Central memory CD8-positive, alpha-beta T cell (primary cell): ENCODE data around the gene CITED1.

Source experiments
- ATAC-seq: fragments of 150-1000 bp; cut with Tn5 transposase; replicated peaks from 2 replicates; pipeline ENCODE4 v1.10.0; 2022; ENCODE audit warnings: mild to moderate bottlenecking, moderate FRiP score, moderate number of reproducible peaks; ENCODE audit not compliant: poor library complexity, severe bottlenecking; ENCODE audit errors: extremely low read depth
- DNase-seq, 2 donors: peaks; one replicate each; pipeline ENCODE4 v3.0.0; 2021; ENCODE audit warnings: low spot score in 2 of 2
- H3K27ac Mint-ChIP-seq: one replicate; pipeline ENCODE4 v1.8.0; 2022; ENCODE audit warnings: low read depth, mild to moderate bottlenecking, moderate library complexity, mixed read lengths
- H3K27me3 Mint-ChIP-seq: one replicate; pipeline ENCODE4 v1.8.0; 2022; ENCODE audit warnings: mixed read lengths
- H3K36me3 Mint-ChIP-seq: one replicate; pipeline ENCODE4 v1.8.0; 2022; ENCODE audit warnings: mild to moderate bottlenecking, moderate library complexity, mixed read lengths; ENCODE audit not compliant: insufficient read depth
- H3K4me1 Mint-ChIP-seq: one replicate; pipeline ENCODE4 v1.8.0; 2022; ENCODE audit warnings: mixed read lengths
- H3K4me3 Mint-ChIP-seq: one replicate; pipeline ENCODE4 v1.8.0; 2022; ENCODE audit warnings: mild to moderate bottlenecking, moderate library complexity, mixed read lengths
- H3K9me3 Mint-ChIP-seq: one replicate; pipeline ENCODE4 v1.8.0; 2022; ENCODE audit warnings: mixed read lengths

CITED1 gene

DNA sequence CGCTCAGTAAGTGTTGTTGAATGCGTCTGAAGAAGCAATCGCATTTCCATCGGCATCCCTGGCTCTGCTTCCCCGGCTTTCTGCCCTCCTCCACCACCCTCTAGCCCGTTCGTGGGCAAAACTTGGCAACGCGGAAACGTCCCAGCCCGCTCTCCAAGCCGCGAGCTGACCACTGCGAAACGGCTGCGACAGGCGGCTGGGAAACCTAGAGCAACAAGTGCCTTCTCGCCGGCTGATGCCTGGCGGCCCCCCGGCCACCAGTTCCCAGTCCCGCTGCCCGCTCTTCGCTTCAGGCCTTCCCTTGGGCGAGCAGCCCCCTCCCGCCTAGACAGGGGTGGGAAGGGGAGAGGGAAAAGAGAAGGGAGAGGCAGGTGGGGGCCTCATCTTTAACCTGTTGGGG lies 837 bp downstream of the CITED1 start:
- Mint-ChIP-seq H3K27ac (no peak overlapping the region), H3K9me3 (no peaks in the 10 kb centered on the region), H3K4me3 (peak overlapping the region; percentile 78), H3K4me1 (peaks cover 19% of the 10 kb centered on the region), H3K36me3 (no peaks in the 10 kb centered on the region), H3K27me3 (peaks cover 76% of the 10 kb centered on the region)
- DNase-seq, result no peak
- no peak for ATAC-seq

DNA sequence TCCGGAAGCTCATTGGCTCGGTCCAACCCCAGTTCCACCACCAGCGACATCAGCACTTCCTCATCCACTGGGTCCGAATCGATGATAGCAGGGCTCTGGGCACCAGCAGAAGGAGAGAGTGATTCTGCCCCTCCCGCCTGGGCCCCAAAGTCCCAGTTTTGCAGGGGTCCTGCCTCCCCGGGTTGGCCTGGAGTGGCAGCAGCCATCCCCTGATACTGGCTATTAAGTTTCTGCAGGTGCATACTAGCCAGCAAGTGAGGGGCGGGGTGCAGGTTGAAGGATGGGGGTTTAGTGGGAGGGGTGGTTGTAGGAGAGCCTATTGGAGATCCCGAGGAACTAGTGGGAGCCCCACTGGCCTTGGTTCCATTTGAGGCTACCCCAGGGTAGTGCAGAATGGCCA lies 3.9 kb downstream of the CITED1 start:
- no peak for ATAC-seq
- no peak overlapping the region for H3K4me3 Mint-ChIP-seq
- H3K27ac Mint-ChIP-seq, result no peak overlapping the region
- no peak for DNase-seq
- no peaks in the 10 kb centered on the region for H3K9me3 Mint-ChIP-seq
- H3K27me3 Mint-ChIP-seq, result peaks cover 87% of the 10 kb centered on the region
- H3K36me3 Mint-ChIP-seq, result no peaks in the 10 kb centered on the region
- peaks cover 1% of the 10 kb centered on the region for H3K4me1 Mint-ChIP-seq

DNA sequence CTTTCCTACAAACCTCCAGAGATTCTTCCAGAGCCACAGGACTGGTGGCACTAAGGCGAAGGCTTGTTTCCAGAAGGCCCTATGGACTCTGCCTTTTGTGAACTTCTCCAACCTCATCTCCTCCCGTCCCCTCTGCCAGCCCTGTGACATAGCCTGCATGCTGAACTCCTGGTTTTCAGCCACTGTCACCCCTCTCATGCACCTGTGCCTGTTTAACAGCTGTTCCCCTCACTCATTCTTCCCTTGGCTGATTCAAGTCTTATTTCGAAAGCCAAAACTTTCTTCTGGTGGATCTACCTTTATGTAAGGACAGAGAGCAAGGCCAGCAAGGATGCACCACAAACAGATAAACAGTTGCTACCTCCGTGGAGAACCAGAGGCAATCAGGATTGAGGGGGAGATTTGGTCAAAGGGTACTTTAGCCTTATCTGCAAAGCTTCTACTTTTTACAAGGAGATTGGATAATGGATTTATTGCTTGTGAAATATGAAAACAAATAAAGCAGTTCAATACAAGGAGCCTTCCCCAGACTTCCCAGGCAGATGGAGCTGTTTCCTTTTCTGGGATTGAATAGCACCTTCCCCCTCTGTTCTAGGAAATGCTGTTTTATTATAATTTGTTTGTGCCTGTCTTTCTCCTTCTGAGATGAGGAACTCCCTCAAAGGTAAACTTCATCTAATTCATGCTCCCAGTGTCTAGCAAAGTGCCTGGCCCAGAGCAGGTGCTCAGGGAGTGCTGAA lies 5.7 kb downstream of the CITED1 start:
- Mint-ChIP-seq H3K4me1 (no peaks in the 10 kb centered on the region), H3K9me3 (no peaks in the 10 kb centered on the region), H3K4me3 (no peak overlapping the region), H3K27me3 (peaks cover 93% of the 10 kb centered on the region), H3K27ac (no peak overlapping the region), H3K36me3 (no peaks in the 10 kb centered on the region)
- DNase-seq, result no peak
- ATAC-seq, result no peak

DNA sequence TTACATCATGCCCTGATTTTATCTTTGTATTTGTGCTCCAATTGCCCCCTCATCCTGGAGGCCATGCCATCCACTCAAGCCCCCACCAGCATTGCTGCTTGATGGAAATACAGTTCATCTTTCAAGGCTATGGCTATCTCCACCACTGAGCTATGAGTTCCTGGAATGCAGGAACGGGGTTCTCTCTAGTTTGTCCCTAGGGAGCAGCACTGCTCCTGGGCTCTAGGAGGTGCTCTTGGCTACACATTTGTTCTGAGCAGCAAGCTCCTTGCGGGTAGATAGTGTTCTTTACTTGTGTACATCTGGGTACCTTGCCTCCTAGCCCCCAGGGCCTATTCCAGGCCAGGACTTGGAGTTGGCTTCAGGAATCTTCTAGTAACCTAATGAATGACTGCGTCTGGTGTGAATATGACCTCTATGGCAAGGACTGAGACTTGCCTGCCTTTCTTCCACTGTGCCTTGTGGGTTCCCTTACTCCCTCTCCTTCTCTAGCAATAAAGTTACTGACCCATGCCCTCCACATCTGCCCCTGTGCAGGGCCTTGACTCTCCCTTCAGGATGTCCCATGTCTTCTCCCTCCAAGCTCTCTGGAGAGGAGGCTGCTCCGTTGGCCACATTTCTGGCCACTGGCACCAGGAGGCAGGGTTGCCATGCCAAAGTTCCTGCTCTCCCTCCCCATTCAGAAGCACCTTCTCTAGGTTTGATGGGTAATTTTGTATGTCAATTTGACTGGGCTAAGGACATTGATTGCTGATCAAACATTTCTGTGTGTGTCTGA lies 7.6 kb downstream of the CITED1 start:
- no peaks in the 10 kb centered on the region for H3K4me1 Mint-ChIP-seq
- H3K4me3 Mint-ChIP-seq, result no peak overlapping the region
- no peaks in the 10 kb centered on the region for H3K36me3 Mint-ChIP-seq
- H3K27me3 Mint-ChIP-seq, result peaks cover 78% of the 10 kb centered on the region
- H3K9me3 Mint-ChIP-seq, result no peaks in the 10 kb centered on the region
- no peak overlapping the region for H3K27ac Mint-ChIP-seq
- DNase-seq (no peak), ATAC-seq (no peak)

DNA sequence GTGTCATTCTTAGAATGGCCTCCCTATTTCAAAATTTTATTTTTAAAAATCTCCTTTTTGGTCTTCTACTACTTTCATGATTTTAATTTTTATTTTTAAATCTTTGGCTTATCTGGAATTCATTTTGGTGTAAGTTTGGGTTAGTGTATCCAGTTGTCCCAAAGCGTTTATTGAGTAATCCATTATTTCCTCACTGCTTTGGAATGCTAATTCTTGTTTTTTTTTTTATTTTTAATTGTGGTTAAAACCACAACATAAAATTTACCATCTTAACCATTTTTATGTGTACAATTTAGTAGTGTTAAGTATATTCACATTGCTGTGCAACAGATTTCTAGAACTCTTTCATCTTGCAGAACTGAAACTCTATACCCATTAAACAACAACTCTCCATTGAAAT lies 8.7 kb downstream of the CITED1 start:
- DNase-seq, result no peak
- H3K4me3 Mint-ChIP-seq, result no peak overlapping the region
- H3K27ac Mint-ChIP-seq, result no peak overlapping the region
- H3K9me3 Mint-ChIP-seq, result no peaks in the 10 kb centered on the region
- ATAC-seq, result no peak
- peaks cover 78% of the 10 kb centered on the region for H3K27me3 Mint-ChIP-seq
- no peaks in the 10 kb centered on the region for H3K4me1 Mint-ChIP-seq
- no peaks in the 10 kb centered on the region for H3K36me3 Mint-ChIP-seq

DNA sequence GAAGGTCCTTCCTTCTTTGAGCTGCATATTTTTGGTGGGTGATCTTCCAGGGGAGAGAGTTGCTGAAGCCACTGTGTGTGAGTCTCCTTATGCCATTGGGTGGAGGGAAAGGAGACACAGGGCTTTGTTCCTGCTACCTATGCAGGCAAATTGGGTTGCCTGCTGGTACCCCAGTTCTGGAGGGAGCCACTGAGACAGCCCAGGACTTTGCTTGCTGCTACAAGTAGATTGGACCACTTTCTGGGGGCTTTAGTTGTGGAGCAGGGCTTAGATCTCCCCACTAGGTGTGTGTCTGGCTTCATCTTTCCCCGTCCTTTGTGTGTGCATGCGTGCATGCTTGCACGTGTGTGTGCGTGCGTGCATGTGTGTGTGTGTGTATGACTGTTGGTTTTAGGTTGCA lies 10.0 kb downstream of the CITED1 start:
- H3K36me3 Mint-ChIP-seq, result no peaks in the 10 kb centered on the region
- peaks cover 69% of the 10 kb centered on the region for H3K27me3 Mint-ChIP-seq
- no peaks in the 10 kb centered on the region for H3K9me3 Mint-ChIP-seq
- H3K27ac Mint-ChIP-seq, result no peak overlapping the region
- no peaks in the 10 kb centered on the region for H3K4me1 Mint-ChIP-seq
- DNase-seq (no peak), ATAC-seq (no peak)
- H3K4me3 Mint-ChIP-seq, result no peak overlapping the region

DNA sequence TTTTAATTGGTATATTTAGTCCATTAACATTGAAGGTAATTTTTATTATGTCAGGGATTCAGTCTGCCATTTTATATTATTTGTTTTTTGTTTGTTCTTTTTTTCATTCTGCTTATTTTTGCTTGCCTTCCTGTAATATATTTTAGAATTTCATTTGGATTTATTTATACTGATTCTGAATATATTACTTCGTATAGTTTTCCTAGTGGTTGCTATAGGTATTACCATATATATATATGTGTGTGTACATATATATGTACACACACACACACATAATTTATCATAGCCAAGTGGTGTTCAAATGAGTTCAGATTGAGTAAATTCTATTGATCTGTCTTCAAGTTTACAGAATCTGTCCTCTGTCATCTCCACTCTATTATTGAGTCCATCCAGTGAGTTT lies 11.2 kb downstream of the CITED1 start:
- no peaks in the 10 kb centered on the region for H3K4me1 Mint-ChIP-seq
- no peak for DNase-seq
- H3K27ac Mint-ChIP-seq, result no peak overlapping the region
- no peaks in the 10 kb centered on the region for H3K36me3 Mint-ChIP-seq
- no peak for ATAC-seq
- no peaks in the 10 kb centered on the region for H3K9me3 Mint-ChIP-seq
- H3K4me3 Mint-ChIP-seq, result no peak overlapping the region
- H3K27me3 Mint-ChIP-seq, result peaks cover 63% of the 10 kb centered on the region

DNA sequence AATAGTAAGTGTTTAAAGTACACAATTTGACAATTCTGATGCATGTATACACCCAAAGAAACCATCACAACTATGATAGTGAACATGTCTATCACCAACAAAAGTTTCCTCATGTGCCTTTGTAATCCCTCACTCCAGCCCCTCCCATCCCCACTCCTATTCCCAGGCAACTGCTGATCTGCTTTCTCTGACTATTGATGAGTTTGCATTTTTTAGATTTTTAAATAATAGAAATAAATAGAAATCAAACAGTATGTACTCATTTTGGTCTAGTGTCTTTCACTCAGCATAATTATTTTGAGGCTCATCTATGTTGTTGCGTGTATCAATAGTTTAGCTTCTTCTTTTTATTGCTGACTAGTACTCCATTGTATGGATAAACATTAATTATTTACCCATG lies 23.4 kb downstream of the CITED1 start:
- no peaks in the 10 kb centered on the region for H3K4me1 Mint-ChIP-seq
- DNase-seq (no peak), ATAC-seq (no peak)
- peaks cover 11% of the 10 kb centered on the region for H3K27me3 Mint-ChIP-seq
- no peak overlapping the region for H3K27ac Mint-ChIP-seq
- no peak overlapping the region for H3K4me3 Mint-ChIP-seq
- no peaks in the 10 kb centered on the region for H3K9me3 Mint-ChIP-seq
- no peaks in the 10 kb centered on the region for H3K36me3 Mint-ChIP-seq

DNA sequence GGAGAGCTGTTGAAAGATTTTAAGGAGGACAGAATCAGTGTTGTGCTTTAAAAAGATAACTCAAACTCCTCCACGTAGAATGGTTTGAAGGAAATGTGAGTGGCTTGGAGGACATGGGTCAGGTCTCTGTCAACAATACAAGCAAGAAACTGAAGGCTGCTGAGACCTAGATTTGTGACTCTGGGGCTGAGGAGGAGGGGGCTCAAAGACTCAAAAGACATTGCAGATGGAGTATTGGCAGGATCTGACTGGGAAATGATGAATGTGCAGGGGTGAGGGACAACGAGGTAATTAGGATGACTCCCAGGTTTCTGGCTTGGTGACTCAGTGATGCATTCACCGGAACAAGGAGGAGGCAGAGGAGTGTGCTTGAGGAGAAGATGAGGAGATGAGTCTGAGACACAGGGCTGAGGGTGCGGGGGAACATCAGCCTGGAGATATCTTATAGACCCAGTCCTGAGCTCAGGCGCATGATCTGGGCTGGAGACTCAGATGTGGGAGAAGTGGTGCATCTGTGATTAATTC lies 25.3 kb downstream of the CITED1 start:
- DNase-seq (no peak), ATAC-seq (no peak)

DNA sequence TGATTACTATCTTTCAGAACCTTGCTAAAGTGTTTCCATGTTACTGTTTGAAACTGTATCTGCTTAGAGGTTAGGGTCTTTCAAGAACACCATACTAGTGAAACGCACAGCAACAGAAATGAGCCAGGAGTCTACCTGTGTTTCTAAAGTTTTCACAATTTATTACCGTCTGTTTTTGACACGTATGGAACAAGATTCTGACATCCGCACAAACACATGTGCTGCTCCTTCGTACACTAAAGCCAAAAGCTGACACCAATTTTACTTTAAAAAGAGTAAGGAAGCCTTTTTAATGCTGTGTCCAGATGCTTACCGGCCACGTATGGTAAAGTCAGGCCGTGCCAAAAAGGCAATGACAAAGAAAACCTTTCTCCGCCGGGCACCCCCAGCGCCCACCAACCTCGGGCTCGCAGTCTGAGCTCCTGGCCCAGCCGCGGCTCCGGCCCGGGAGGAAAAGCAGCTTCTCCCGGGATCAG lies 29.2 kb downstream of the CITED1 start:
- peaks cover 42% of the 10 kb centered on the region for H3K36me3 Mint-ChIP-seq
- H3K4me3 Mint-ChIP-seq, result peak overlapping the region; percentile 89
- H3K9me3 Mint-ChIP-seq, result no peaks in the 10 kb centered on the region
- H3K4me1 Mint-ChIP-seq, result peaks cover 39% of the 10 kb centered on the region
- DNase-seq, result no peak
- peak overlapping the region; percentile 92 for H3K27ac Mint-ChIP-seq
- no peak for ATAC-seq
- peaks cover 11% of the 10 kb centered on the region for H3K27me3 Mint-ChIP-seq

More for the DNA sequence above, 25.3 kb downstream of the CITED1 start:
- H3K36me3 Mint-ChIP-seq, result peaks cover 11% of the 10 kb centered on the region
- no peaks in the 10 kb centered on the region for H3K9me3 Mint-ChIP-seq
- H3K4me1 Mint-ChIP-seq, result peaks cover 6% of the 10 kb centered on the region
- H3K27me3 Mint-ChIP-seq, result peaks cover 11% of the 10 kb centered on the region
- no peak overlapping the region for H3K27ac Mint-ChIP-seq
- no peak overlapping the region for H3K4me3 Mint-ChIP-seq

DNA sequence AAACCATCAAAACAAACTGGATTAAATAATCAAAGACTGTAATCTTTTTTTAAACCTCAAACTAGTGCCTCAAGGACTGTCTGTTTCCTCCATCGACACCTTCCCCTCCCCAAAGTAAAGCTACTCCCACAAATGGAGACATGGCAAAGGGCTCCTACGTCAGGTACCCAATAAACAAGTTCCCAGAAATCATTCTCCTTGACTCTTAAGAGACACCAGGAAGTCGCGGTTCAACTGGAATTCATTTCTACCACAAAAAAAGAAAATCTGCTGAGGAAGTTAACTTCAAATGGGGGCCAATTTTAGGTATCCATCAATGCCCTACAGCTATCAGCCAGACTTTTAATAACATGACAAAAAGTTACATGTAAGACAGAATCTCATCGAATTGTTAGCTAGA lies 31.2 kb downstream of the CITED1 start:
- ATAC-seq, result no peak
- H3K4me1 Mint-ChIP-seq, result peaks cover 41% of the 10 kb centered on the region
- no peak for DNase-seq
- peak overlapping the region; percentile 89 for H3K4me3 Mint-ChIP-seq
- no peaks in the 10 kb centered on the region for H3K9me3 Mint-ChIP-seq
- peaks cover 53% of the 10 kb centered on the region for H3K36me3 Mint-ChIP-seq
- no peaks in the 10 kb centered on the region for H3K27me3 Mint-ChIP-seq
- peak overlapping the region; percentile 92 for H3K27ac Mint-ChIP-seq

DNA sequence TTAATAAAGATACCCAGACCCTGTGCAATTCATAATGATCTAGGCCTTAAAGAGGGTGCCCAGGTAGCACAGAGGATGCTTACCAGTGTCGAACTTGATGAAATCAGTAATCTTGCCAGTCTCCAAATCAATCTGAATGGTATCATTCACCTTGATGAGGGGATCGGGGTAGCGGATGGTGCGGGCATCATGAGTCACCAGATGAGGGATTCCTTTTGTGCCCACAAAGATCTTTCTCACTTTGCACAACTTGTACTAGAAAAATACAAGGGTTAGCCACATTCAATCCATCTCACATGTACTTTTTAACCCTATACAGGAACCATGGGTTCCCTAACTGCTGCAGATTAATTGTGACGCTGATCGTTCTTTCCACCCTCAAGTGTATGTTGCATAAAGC lies 32.0 kb downstream of the CITED1 start:
- no peak for DNase-seq
- H3K36me3 Mint-ChIP-seq, result peaks cover 57% of the 10 kb centered on the region
- H3K27ac Mint-ChIP-seq, result peak overlapping the region; percentile 92
- H3K4me1 Mint-ChIP-seq, result peaks cover 41% of the 10 kb centered on the region
- no peaks in the 10 kb centered on the region for H3K27me3 Mint-ChIP-seq
- H3K4me3 Mint-ChIP-seq, result peak overlapping the region; percentile 89
- H3K9me3 Mint-ChIP-seq, result no peaks in the 10 kb centered on the region
- no peak for ATAC-seq

DNA sequence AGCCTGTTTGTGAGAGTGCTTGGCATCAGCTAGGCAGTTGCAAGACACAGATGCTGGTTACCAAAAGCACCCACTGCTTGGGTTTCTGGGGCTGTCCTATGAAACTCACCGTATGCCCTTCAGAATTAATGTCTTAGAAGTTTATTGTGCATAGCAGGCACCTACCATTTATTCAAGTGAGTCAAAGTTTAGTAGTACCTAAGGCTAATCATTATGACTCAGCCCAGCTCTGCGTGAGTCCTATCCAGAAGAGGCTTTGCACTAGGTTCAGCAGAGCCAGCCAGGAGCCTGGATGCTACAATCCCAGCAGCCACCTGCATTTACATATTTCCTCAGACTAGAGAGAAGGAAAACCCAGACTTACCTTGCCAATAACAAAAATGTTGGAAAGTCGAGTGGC lies 32.8 kb downstream of the CITED1 start:
- ATAC-seq (no peak), DNase-seq (no peak)
- Mint-ChIP-seq H3K36me3 (peaks cover 59% of the 10 kb centered on the region), H3K27me3 (no peaks in the 10 kb centered on the region), H3K27ac (peak overlapping the region; percentile 51), H3K4me3 (peak overlapping the region; percentile 26), H3K9me3 (no peaks in the 10 kb centered on the region), H3K4me1 (peaks cover 41% of the 10 kb centered on the region)
